A673 (cell line): ENCODE measurements around the gene BEAN1.

Experiments used
- CTCF ChIP-seq: fragments of 300-800, 200-600 bp; sonication (generic); conservative IDR thresholded peaks from 2 replicates; pipeline ENCODE4 v1.5.1; 2017; ENCODE audit warnings: low read depth, mild to moderate bottlenecking, antibody characterized with exemption, low read length, moderate library complexity, mixed read lengths
- EZH2 ChIP-seq: fragments of 200-600 bp; sonication (generic); IDR thresholded peaks from 2 replicates; pipeline ENCODE4 v1.6.1; 2017; ENCODE audit warnings: borderline replicate concordance, low read depth, mild to moderate bottlenecking, mixed read lengths, antibody characterized with exemption, low read length; ENCODE audit not compliant: poor library complexity, severe bottlenecking

- TF ChIP-seq CTCF: no peak
- no peak for TF ChIP-seq EZH2
Observed at GRCh38 chr16:66420396-66420795, 6.7 kb upstream of the BEAN1 start.
